ENCODE results near the gene HDHD3. TPM values are rescaled to one million over a fixed set of nuclear protein-coding genes. Genes with fewer than 3 reads are reported as not detected.
A peak's percentile ranks its signal among the peaks of the same experiment; 100 is the strongest.

The HDHD3 gene
- polyA plus RNA-seq, 3 donors from 2014 or later, result 17.4 to 29.7 (median 22.4) TPM

DNA sequence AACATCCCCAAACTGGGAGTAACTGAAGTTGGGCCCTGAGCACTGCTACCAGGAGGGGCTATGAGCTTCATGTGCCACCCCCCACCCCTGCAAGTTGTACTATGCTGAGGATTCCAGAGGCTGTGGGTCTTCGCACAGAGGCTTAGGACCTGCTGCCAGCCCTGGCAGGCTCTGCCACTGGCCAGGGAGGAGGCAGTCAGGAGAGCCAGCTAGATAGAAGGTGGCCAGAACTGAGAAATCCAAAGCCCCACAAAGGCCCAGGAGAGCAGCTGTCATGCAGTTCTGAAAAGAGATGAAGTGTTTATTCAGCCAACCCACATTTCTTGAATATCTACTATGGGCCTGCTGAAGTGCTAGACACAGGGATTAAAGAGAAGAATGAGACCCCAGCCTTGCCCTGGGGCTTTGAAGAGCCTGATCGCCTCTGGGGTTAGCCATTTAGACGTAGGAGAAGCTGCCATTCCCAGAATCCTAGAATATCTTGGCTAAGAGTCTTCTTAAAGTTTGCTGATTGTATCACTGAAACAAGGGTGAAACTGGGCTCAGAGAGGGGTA lies 22.9 kb upstream of the HDHD3 start:
- Mint-ChIP-seq H3K27ac (peak overlapping the region in 4 of 6 donors; percentile 13 to 64 (median 40)), H3K36me3 (peaks cover 0 to 5% (median 0%) of the 10 kb centered on the region in 3 donors), H3K4me3 (peak overlapping the region; percentile 70 to 95 (median 93)), H3K4me1 (peaks cover 20 to 22% of the 10 kb centered on the region in 2 donors), H3K27me3 (ENCODE audit: low read depth in 3 of 3) (peaks cover 2 to 4% (median 2%) of the 10 kb centered on the region in 3 donors), H3K9me3 (no peaks in the 10 kb centered on the region)
- DNase-seq, result no peak

DNA sequence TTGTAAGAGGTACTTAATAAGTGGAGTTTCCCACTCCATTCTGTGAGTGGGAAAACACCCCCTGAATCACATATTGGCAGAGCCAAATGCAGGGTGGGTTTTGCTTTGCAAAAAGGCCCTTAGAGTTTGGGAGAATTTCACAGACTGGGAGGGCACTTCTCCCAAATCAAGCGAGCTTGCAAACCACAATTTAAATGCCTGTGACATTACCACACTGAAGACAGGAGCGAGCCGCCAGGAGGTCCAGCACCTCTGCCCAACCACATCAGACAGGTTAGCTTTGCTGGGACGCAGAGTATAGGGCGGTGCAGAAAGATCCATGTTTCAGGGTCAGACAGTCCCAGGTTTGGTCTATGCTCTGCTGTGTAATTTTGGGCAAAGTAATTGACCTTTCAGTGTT lies 22.0 kb upstream of the HDHD3 start:
- Mint-ChIP-seq H3K27me3 (ENCODE audit: low read depth in 3 of 3) (peaks cover 2 to 4% (median 2%) of the 10 kb centered on the region in 3 donors), H3K4me3 (peak overlapping the region; percentile 30 to 93 (median 73)), H3K4me1 (peaks cover 20 to 22% of the 10 kb centered on the region in 2 donors), H3K36me3 (peaks cover 0 to 5% (median 0%) of the 10 kb centered on the region in 3 donors), H3K27ac (peak overlapping the region in 1 of 6 donors; percentile 35), H3K9me3 (no peaks in the 10 kb centered on the region)
- no peak for DNase-seq

DNA sequence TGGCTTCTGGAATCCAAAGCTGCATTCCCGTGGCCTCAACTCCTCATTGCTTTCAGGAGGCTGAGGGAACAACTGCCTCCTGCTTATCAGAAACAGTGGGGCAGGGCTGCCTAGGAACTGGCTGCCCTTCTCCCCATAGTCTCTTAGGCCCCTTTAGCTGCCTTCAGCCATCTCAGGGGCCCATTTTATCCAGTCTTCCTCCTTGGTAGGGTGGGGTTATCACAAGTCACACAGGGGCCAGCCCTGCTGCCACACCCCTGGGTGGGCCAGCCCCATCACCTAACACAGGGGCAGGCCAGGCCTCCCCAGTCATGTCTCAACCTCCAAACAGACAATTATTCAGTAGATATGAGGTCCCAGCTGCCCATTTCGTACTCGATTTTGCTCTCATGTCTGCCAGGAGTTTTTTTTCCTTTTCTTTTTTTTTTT lies 20.4 kb upstream of the HDHD3 start:
- peaks cover 20 to 22% of the 10 kb centered on the region in 2 donors for H3K4me1 Mint-ChIP-seq
- H3K36me3 Mint-ChIP-seq, result peaks cover 0 to 13% (median 0%) of the 10 kb centered on the region in 3 donors
- H3K27ac Mint-ChIP-seq, result no peak overlapping the region
- H3K27me3 Mint-ChIP-seq (ENCODE audit: low read depth in 3 of 3), result peaks cover 2 to 6% (median 2%) of the 10 kb centered on the region in 3 donors
- no peak for DNase-seq
- H3K9me3 Mint-ChIP-seq, result no peaks in the 10 kb centered on the region
- H3K4me3 Mint-ChIP-seq, result no peak overlapping the region

DNA sequence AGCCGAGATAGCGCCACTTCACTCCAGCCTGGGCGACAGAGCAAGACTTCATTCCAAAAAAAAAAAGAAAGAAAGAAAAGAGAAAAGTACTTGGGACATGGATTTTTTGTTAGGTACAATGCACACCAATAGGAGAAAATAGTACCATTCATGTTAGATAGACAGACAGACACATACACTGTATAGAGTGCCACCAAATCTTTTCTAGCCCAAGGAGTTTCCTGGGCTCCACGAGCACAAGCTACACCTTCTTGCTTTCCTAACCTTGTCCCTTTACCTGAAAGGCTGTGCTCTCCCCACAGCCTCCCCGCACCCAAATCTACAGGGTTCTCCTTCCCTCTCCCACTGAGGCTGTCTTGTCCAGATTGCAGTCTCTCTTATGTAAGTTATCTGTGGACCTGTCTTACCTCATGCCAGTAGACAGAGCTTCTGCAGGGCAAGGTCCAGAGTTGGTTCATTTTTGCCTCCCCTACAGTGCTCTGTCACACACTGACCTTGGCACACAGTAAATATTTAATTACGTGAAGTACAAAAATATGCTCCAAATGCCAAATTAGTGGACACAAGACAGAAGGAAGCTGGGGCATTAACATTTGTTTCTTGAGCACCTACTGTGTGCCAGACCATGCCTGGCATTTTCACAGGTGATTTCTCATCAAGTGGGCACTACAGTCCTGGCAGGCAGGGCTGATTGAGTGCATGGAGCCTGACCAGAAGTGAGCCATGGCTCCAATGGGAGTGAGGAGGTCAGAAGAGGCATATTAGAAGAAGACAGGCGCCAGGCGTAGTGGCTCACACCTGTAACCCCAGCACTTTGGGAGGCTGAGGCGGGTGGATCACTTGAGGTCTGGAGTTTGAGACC lies 18.4 kb upstream of the HDHD3 start:
- H3K4me1 Mint-ChIP-seq, result peaks cover 12 to 14% of the 10 kb centered on the region in 2 donors
- no peak for DNase-seq
- H3K27me3 Mint-ChIP-seq (ENCODE audit: low read depth in 3 of 3), result peaks cover 0 to 3% (median 0%) of the 10 kb centered on the region in 3 donors
- H3K27ac Mint-ChIP-seq, result no peak overlapping the region
- H3K9me3 Mint-ChIP-seq, result no peaks in the 10 kb centered on the region
- no peak overlapping the region for H3K4me3 Mint-ChIP-seq
- peaks cover 0 to 20% (median 0%) of the 10 kb centered on the region in 3 donors for H3K36me3 Mint-ChIP-seq

DNA sequence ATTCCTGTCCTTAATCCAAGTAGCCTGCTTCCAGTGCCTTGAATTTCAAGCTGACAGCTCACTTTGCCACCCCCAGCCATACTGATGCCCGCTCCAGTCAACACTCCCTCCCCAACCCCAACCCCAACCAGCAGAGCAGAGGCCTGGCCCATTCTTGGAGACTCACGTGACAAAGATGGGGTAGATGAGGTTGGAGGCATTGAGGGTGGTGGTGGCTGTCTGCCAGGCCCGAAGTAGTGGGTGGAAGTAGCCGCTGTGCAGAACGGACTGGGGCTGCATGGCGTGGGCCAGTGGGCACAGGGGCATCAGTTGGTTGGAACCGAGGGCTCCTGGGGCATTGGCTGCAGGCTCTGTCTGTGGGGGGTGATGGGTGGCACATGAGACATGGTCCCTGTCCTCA lies 16.5 kb upstream of the HDHD3 start:
- no peaks in the 10 kb centered on the region for H3K9me3 Mint-ChIP-seq
- H3K27me3 Mint-ChIP-seq (ENCODE audit: low read depth in 3 of 3), result peaks cover 0 to 3% (median 0%) of the 10 kb centered on the region in 3 donors
- peaks cover 0 to 27% (median 6%) of the 10 kb centered on the region in 3 donors for H3K36me3 Mint-ChIP-seq
- no peak overlapping the region for H3K27ac Mint-ChIP-seq
- H3K4me1 Mint-ChIP-seq, result peaks cover 0 to 3% of the 10 kb centered on the region in 2 donors
- no peak for DNase-seq
- H3K4me3 Mint-ChIP-seq, result no peak overlapping the region

DNA sequence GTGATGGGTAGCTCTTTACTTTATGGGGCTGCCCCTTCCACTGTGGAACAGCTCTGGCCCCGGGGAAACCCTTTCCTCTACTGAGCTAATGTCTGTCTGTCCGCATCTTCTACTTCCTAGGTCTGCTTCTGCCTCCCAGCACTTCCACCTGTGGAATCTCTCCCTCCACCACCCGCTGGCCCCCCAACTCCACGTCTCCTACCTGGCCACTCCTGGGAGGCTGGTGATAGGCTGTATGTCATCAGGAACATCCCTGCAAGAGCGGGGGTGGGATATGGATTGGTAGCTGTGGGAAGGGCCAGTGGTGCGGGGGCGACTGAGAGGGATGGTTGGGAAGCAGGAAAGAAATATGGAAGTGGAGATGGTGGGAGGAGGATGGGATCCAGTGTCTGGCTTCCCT lies 15.1 kb upstream of the HDHD3 start:
- no peak for DNase-seq
- H3K27ac Mint-ChIP-seq, result no peak overlapping the region
- H3K9me3 Mint-ChIP-seq, result no peaks in the 10 kb centered on the region
- H3K27me3 Mint-ChIP-seq (ENCODE audit: low read depth in 3 of 3), result peaks cover 0 to 3% (median 0%) of the 10 kb centered on the region in 3 donors
- no peak overlapping the region for H3K4me3 Mint-ChIP-seq
- peaks cover 0 to 3% of the 10 kb centered on the region in 2 donors for H3K4me1 Mint-ChIP-seq
- peaks cover 8 to 37% (median 14%) of the 10 kb centered on the region in 3 donors for H3K36me3 Mint-ChIP-seq

DNA sequence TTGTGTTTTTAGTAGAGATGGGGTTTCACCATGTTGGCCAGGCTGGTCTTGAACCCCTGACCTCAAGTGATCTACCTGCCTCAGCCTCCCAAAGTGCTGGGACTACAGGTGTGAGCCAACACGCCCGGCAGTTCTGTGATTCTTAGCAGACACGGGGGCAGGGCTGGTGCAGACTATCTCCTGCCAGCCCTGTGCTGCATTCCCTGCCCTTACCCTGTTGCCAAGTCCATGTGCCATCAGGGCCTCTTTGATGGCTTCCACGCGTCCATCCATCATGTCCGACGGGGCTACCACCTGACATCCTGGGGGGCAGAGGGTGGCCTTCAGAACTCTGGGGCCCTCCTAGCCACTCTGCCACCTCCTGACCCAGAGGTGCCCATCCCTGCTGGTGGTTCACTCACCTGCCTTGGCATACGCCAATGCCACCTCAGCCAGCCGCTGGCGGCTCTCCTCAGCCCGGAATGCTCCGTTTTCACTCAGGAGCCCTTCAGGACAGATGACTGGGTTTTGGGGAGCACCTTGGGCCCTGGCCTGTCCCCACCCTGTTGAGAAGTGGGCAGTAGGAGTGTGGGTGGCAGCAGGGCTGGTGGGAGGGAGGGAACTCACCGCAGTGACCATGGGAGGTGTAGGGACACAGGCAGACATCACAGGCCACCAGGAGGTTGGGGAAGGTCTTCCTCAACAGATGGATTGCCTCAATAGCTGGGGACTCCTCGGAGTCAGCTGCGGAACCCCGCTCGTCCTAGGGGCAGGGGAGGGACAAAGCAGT lies 13.6 kb upstream of the HDHD3 start:
- H3K27ac Mint-ChIP-seq, result no peak overlapping the region

DNA sequence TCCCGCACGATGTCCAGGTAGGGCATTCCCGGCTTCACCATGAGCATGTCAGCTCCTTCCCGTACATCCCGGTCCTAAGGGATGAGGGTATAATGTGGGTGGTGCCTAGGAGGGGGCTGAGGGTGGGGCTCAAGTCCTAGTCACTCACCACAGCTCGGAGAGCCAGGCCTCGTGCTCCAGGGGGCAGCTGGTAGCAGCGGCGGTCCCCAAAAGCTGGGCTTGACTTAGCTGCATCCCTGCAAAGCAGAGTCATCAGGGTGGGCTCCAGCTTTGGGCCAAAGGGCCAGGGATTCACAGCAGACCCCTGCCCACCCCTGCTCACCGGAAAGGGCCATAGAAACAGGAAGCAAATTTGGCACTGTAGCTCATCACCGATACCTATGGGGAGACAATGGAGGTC lies 12.7 kb upstream of the HDHD3 start:
- Mint-ChIP-seq H3K27me3 (ENCODE audit: low read depth in 3 of 3) (peaks cover 0 to 3% (median 0%) of the 10 kb centered on the region in 3 donors), H3K4me1 (no peaks in the 10 kb centered on the region), H3K4me3 (no peak overlapping the region), H3K36me3 (peaks cover 8 to 45% (median 16%) of the 10 kb centered on the region in 3 donors), H3K9me3 (no peaks in the 10 kb centered on the region), H3K27ac (no peak overlapping the region)
- DNase-seq, result no peak

More for the DNA sequence above, 13.6 kb upstream of the HDHD3 start:
- peaks cover 8 to 45% (median 16%) of the 10 kb centered on the region in 3 donors for H3K36me3 Mint-ChIP-seq
- DNase-seq, result no peak
- H3K27me3 Mint-ChIP-seq (ENCODE audit: low read depth in 3 of 3), result peaks cover 0 to 3% (median 0%) of the 10 kb centered on the region in 3 donors
- no peaks in the 10 kb centered on the region for H3K9me3 Mint-ChIP-seq
- no peak overlapping the region for H3K4me3 Mint-ChIP-seq
- H3K4me1 Mint-ChIP-seq, result no peaks in the 10 kb centered on the region

DNA sequence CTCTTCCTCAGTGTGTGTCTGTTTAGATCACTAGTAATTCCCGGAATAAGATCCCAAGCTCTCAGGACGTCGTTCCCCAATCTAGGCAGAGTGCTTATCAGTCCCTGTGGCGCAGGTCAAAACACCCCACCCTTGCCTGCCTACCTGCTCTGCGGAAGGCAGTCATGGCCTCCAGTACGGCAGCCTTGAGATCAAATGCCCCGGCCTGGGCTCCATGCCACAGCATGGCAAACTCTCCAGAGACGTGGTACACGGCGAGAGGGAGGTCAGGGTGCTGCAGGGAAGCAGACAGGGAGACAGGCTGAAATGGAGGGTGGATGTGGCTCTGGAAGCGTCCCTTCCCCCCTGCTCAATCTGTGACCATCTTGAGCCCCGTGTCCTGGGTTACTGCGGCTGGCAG lies 12.0 kb upstream of the HDHD3 start:
- H3K4me1 Mint-ChIP-seq, result no peaks in the 10 kb centered on the region
- H3K9me3 Mint-ChIP-seq, result no peaks in the 10 kb centered on the region
- peaks cover 8 to 45% (median 16%) of the 10 kb centered on the region in 3 donors for H3K36me3 Mint-ChIP-seq
- H3K27ac Mint-ChIP-seq, result no peak overlapping the region
- no peak overlapping the region for H3K4me3 Mint-ChIP-seq
- peaks cover 0 to 3% (median 0%) of the 10 kb centered on the region in 3 donors for H3K27me3 Mint-ChIP-seq (ENCODE audit: low read depth in 3 of 3)
- no peak for DNase-seq

DNA sequence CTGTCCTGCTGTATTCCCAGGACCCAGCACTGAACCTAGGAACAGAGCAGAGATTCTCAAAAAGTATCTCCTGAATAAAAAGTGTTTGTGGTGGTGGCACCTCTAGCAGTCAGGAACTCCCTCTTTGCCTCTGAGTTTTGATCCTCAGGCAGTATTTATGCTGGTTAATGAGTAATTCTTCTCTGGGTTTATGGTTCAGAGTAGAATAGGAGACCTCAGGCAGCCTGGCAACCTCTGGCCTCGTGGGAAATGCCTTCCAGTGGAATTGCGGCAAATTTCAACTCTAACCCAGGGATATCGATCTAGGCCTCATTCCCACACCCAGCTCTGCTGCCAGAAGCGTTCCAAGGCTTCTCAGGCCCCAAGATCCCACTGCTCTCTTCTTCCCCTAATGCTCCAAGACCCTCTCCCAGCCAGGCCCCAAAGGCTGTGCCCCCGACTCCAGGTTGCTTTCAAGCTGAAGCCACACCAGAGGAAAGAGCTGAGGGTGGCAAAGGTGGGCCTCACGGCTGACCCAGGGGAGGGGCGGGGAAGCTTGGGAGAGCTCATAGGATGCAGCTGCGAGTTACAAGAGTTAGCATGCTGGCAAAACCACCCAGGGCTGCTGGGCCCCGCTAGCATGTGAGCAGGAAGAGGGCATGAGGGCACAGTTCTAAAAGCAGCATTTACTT lies 10.9 kb upstream of the HDHD3 start:
- H3K27ac Mint-ChIP-seq, result peak overlapping the region in 1 of 6 donors; percentile 71
- H3K4me1 Mint-ChIP-seq, result no peaks in the 10 kb centered on the region
- DNase-seq, result no peak
- H3K27me3 Mint-ChIP-seq (ENCODE audit: low read depth in 3 of 3), result peaks cover 0 to 1% (median 0%) of the 10 kb centered on the region in 3 donors
- no peaks in the 10 kb centered on the region for H3K9me3 Mint-ChIP-seq
- no peak overlapping the region for H3K4me3 Mint-ChIP-seq
- peaks cover 8 to 41% (median 16%) of the 10 kb centered on the region in 3 donors for H3K36me3 Mint-ChIP-seq

DNA sequence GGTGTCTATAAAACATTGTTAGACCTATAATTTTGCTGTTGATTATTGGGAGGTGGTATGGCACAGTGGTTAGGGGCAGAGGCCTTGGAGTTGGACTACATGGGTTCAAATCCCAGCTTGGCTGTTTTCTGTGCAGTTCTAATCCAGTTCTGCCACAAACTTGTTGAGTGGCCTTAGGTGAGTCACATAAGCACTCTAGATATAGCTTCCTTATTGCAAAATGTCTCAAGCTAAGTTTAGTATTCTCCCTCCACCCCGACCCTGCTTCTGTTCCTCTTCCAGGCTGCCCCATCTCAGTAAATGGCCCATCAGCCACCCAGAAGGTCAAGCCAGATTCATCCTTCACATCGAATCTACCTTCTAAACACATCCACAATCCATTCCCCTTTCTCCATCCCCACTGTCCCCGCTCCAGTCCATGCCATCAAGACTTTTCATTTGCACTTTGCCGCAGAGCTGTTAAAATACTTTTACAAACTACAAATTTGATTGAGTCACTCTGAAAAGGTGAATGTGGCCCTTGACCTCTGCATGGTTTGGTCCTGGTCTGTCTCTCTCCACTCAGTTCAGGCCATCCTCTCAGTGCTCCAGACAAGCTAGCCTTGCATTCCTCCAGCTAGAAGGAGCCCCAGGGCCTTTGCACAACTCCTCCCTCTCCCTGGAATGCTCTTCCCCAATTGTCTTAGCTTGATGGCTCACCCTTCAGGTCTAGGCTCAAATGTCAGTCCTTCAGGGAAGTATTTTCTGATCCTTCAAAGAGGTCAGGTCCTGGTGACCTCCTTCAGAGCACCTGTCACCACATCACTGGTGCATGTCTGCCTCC lies 10.0 kb upstream of the HDHD3 start:
- H3K36me3 Mint-ChIP-seq, result peaks cover 8 to 33% (median 16%) of the 10 kb centered on the region in 3 donors
- H3K27ac Mint-ChIP-seq, result peak overlapping the region in 1 of 6 donors; percentile 71
- no peak for DNase-seq
- no peaks in the 10 kb centered on the region for H3K4me1 Mint-ChIP-seq
- H3K27me3 Mint-ChIP-seq (ENCODE audit: low read depth in 3 of 3), result peaks cover 0 to 1% (median 0%) of the 10 kb centered on the region in 3 donors
- H3K9me3 Mint-ChIP-seq, result no peaks in the 10 kb centered on the region
- no peak overlapping the region for H3K4me3 Mint-ChIP-seq

DNA sequence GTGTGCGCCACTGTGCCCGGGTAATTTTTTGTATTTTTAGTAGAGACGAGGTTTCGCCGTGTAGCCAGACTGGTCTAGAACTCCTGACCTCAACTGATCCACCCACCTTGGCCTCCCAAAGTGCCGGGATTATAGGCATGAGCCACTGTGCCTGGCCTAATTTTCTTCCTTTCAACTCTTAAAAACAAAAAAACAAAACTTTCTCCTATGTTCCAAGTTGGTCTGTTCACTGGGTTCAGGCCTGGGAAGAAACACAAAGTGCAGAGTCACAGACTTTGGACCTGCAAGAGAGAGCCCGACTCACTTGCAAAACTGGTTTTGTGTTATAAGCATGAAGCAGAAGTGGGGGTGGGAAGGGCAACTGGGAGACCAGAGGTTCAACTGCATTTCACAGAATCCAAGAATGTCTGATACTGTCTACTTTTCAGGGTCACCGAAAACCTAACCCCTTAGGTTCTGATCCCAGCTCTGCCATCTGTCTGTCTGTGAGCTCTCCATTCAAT lies 5.2 kb upstream of the HDHD3 start:
- Mint-ChIP-seq H3K27me3 (ENCODE audit: low read depth in 3 of 3) (peaks cover 0 to 2% (median 1%) of the 10 kb centered on the region in 3 donors), H3K9me3 (no peaks in the 10 kb centered on the region), H3K36me3 (peaks cover under 1 to 13% (median 2%) of the 10 kb centered on the region in 3 donors), H3K4me3 (no peak overlapping the region), H3K4me1 (peaks cover 0 to 1% of the 10 kb centered on the region in 2 donors), H3K27ac (no peak overlapping the region)
- DNase-seq, result no peak

Measured in immature natural killer cell (primary cell).